ENCODE measurements around the gene TPCN1. TPM values are rescaled to one million over a fixed set of nuclear protein-coding genes. Genes with fewer than 3 reads are reported as not detected.
A peak's percentile ranks its signal among the peaks of the same experiment; 100 is the strongest.

Gene TPCN1
- total and polyA plus RNA-seq, 2 of the 8 experiments (the other 6 are each of a cell fraction or from before 2014, with no cell fraction given): 14.9 to 21.4 TPM

GRCh38 chr12:113185180-113186032 is 35.9 kb upstream of the TPCN1 start, which contains the start of the genes DDX54 and RITA1:
Gene DDX54 (minus strand): TSS chr12:113185478. CDS start chr12:113185451, 27 bp downstream.
Gene RITA1 (plus strand): TSS chr12:113185721. CDS start chr12:113186747, 1,026 bp downstream.
- Histone ChIP-seq H3K4ac (replicated peaks; ENCODE audit: insufficient read length, low read depth, low read length) (peak within 1 kb of the TSS; percentile 87), H2BK15ac (ENCODE audit: low read length) (no peak within 1 kb of the TSS), H4K5ac (ENCODE audit: insufficient read length, low read depth, low read length) (peak within 1 kb of the TSS; percentile 39), H3K36me3 (ENCODE audit: control insufficient read depth in 2 of 4, insufficient read depth in 4 of 4, low read length in 3 of 4) (peaks cover 3 to 11% (median 5%) of the 10 kb centered on the region in 4 experiments; a peak in 6 of 8 replicates), H4K20me1 (replicated peaks in 1 of 2; ENCODE audit: control insufficient read depth in 1 of 2, insufficient read depth in 2 of 2, low read length in 2 of 2) (peaks cover 2 to 9% of the 10 kb centered on the region in 2 experiments), H3K79me2 (ENCODE audit: control insufficient read depth in 1 of 2, insufficient read depth in 2 of 2, low read length in 2 of 2) (peaks cover 9 to 46% of the 10 kb centered on the region in 2 experiments; a peak in 3 of 4 replicates), H3K9me3 (ENCODE audit: insufficient read depth in 2 of 2, low read depth in 1 of 2, low read length in 1 of 2) (no peaks in the 10 kb centered on the region), H2BK12ac (ENCODE audit: low read depth, low read length) (no peak within 1 kb of the TSS), H3K9ac (replicated peaks in 1 of 4; ENCODE audit: extremely low read depth in 1 of 4, low read depth in 3 of 4, low read length in 3 of 4) (peak within 1 kb of the TSS; percentile 72 to 92 (median 90)), H3K14ac (ENCODE audit: insufficient read length) (no peak within 1 kb of the TSS), H4K8ac (ENCODE audit: extremely low read depth, insufficient read depth, low read length) (peak within 1 kb of the TSS; percentile 96), H3K79me1 (ENCODE audit: low read depth, low read length) (peaks cover 13% of the 10 kb centered on the region), H3K27ac (ENCODE audit: low read depth, low read length) (peak within 1 kb of the TSS; percentile 84), H4K91ac (replicated peaks; ENCODE audit: insufficient read length, low read length) (peak within 1 kb of the TSS; percentile 88), H3K56ac (replicated peaks; ENCODE audit: insufficient read length, low read depth, low read length) (peak within 1 kb of the TSS; percentile 91), H2AK5ac (ENCODE audit: low read depth, low read length) (no peak within 1 kb of the TSS), H2AFZ (ENCODE audit: low read length) (peak within 1 kb of the TSS; percentile 58; the same call in 1 of the 2 replicates), H3K23me2 (ENCODE audit: low read depth, low read length) (peaks cover 7% of the 10 kb centered on the region; the same call in 1 of the 2 replicates), H3K4me1 (replicated peaks in 1 of 4; ENCODE audit: control insufficient read depth in 3 of 4, insufficient read depth in 4 of 4, low read length in 3 of 4) (peaks cover 0 to 6% (median 3%) of the 10 kb centered on the region in 4 experiments; a peak in 4 of 7 replicates), H3K27me3 (replicated peaks in 1 of 4; ENCODE audit: control insufficient read depth in 3 of 4, extremely low read depth in 1 of 4, insufficient read depth in 3 of 4, low read length in 3 of 4) (no peaks in the 10 kb centered on the region), H3K23ac (ENCODE audit: insufficient read length) (no peak within 1 kb of the TSS), H3K4me3 (ENCODE audit: extremely low read depth in 1 of 4, insufficient read depth in 2 of 4, low read depth in 3 of 4, low read length in 4 of 4) (peak within 1 kb of the TSS; percentile 75 to 90 (median 80)), H2BK5ac (ENCODE audit: low read depth, low read length) (peak within 1 kb of the TSS; percentile 88), H3K4me2 (ENCODE audit: insufficient read depth in 1 of 2, low read depth in 2 of 2, low read length in 2 of 2) (peak within 1 kb of the TSS; percentile 63 to 72), H2BK120ac (replicated peaks; ENCODE audit: low read depth, low read length) (no peak within 1 kb of the TSS), H2BK20ac (ENCODE audit: low read length) (no peak within 1 kb of the TSS), H3K18ac (ENCODE audit: extremely low read depth, low read length) (peak within 1 kb of the TSS; percentile 78)
- 2% methylated on average over 37 of the region's 89 CpGs; no CpG with 5 or more reads in 1 of the 2 experiments for WGBS, 2 experiments (ENCODE audit: extremely low coverage in 1 of 2, insufficient coverage in 1 of 2, insufficient read length in 1 of 2, insufficient replicate concordance in 2 of 2, low coverage in 1 of 2, low lambda C conversion rate in 2 of 2, missing lambda C conversion rate in 1 of 2)
- ChIA-PET POLR2A (ENCODE audit: partially characterized antibody) (interaction anchor here (0.6 to 5.1 kb wide), 25 partner anchors 8 to 339 kb away, joined by 3 to 30 read pairs (median 4); partner anchors contain the start of genes CFAP73, SDSL and TPCN1), CTCF (ENCODE audit: partially characterized antibody) (interaction anchor here (1.1 to 1.9 kb wide), 4 partner anchors 9 to 240 kb away, joined by 3 to 8 read pairs (median 3); no protein-coding TSS in a partner anchor)
- DNase-seq (ENCODE audit: low read depth in 1 of 2, low spot score in 2 of 2) (peak; percentile 81 to 90), FAIRE-seq (no peak)
- TF ChIP-seq ATF3 (IDR thresholded peaks at IDR 0.05; ENCODE audit: insufficient read depth, low read depth, low read length): peak; percentile 75
- peak; percentile 78 to 91 for TF ChIP-seq POLR2A (IDR thresholded peaks at IDR 0.05; ENCODE audit: control extremely low read depth in 1 of 2, low read depth in 2 of 2, low read length in 2 of 2)
- TF ChIP-seq RNF2 (IDR thresholded peaks at IDR 0.05; ENCODE audit: borderline replicate concordance, low read depth, low read length, missing control alignments, poor library complexity, severe bottlenecking): no peak
- no peak for TF ChIP-seq ZNF274 (IDR thresholded peaks at IDR 0.05; ENCODE audit: borderline replicate concordance, extremely low read depth, low read length)
- TF ChIP-seq ASH2L (IDR thresholded peaks at IDR 0.05; ENCODE audit: low read length): peak; percentile 61
- TF ChIP-seq SP2 (IDR thresholded peaks at IDR 0.05; ENCODE audit: low read length): no peak
- no peak for TF ChIP-seq SIRT6 (IDR thresholded peaks at IDR 0.05; ENCODE audit: low read length)
- no peak; the same call in none of the 2 replicates for TF ChIP-seq TBP (IDR thresholded peaks at IDR 0.05; ENCODE audit: low read depth, low read length)
- no peak for TF ChIP-seq CHD2 (IDR thresholded peaks at IDR 0.05; ENCODE audit: low read length)
- TF ChIP-seq JUN (IDR thresholded peaks at IDR 0.05; ENCODE audit: low read depth, low read length): no peak
- TF ChIP-seq CHD1 (IDR thresholded peaks at IDR 0.05; ENCODE audit: low read depth, low read length): peak; percentile 89

Data from H1 (cell line).